GM21576 (cell line): Measurements from ENCODE around the gene TTLL9.

Experiments used
- ATAC-seq: cut with Tn5 transposase; IDR thresholded peaks from one replicate; pipeline ENCODE4 v1.9.1; 2021; ENCODE audit warnings: mild to moderate bottlenecking, moderate library complexity; ENCODE audit not compliant: unreplicated experiment

The TTLL9 gene

GRCh38 chr20:31857861-31858759 is 12.3 kb upstream of the TTLL9 start:
- ATAC-seq: no peak

GRCh38 chr20:31858760-31859083 is 11.7 kb upstream of the TTLL9 start:
- ATAC-seq: no peak

GRCh38 chr20:31859266-31859997 is 11.0 kb upstream of the TTLL9 start:
- no peak for ATAC-seq

GRCh38 chr20:31859998-31860380 is 10.4 kb upstream of the TTLL9 start:
- ATAC-seq: no peak

GRCh38 chr20:31860390-31861134 is 9.9 kb upstream of the TTLL9 start:
- no peak for ATAC-seq

- no peak for ATAC-seq
Measured at GRCh38 chr20:31861135-31861384, 9.4 kb upstream of the TTLL9 start.

- ATAC-seq: no peak
Measured at GRCh38 chr20:31861385-31862156, 8.9 kb upstream of the TTLL9 start.

- ATAC-seq: no peak
Measured at GRCh38 chr20:31862157-31862470, 8.3 kb upstream of the TTLL9 start.

GRCh38 chr20:31862506-31862905 is 7.9 kb upstream of the TTLL9 start:
- ATAC-seq: no peak

- no peak for ATAC-seq
Measured at GRCh38 chr20:31863296-31864085, 6.9 kb upstream of the TTLL9 start.

GRCh38 chr20:31864521-31865400 is 5.7 kb upstream of the TTLL9 start:
- ATAC-seq: no peak

GRCh38 chr20:31866221-31866620 is 4.2 kb upstream of the TTLL9 start:
- no peak for ATAC-seq

- ATAC-seq: no peak
Measured at GRCh38 chr20:31868853-31869672, 1.4 kb upstream of the TTLL9 start.

GRCh38 chr20:31869673-31869941 is 827 bp upstream of the TTLL9 start:
- no peak for ATAC-seq

- no peak for ATAC-seq
Measured at GRCh38 chr20:31870726-31871617, 538 bp downstream of the TTLL9 start.

- ATAC-seq: no peak
Measured at GRCh38 chr20:31871618-31871954, 1.2 kb downstream of the TTLL9 start.

- no peak for ATAC-seq
Measured at GRCh38 chr20:31872406-31872805, 2.0 kb downstream of the TTLL9 start.

GRCh38 chr20:31875671-31876070 is 5.2 kb downstream of the TTLL9 start:
- ATAC-seq: no peak
